Measurements from ENCODE around the gene BAG5. TPM values are rescaled to one million over a fixed set of nuclear protein-coding genes. Genes with fewer than 3 reads are reported as not detected.

The BAG5 gene
- total and polyA plus RNA-seq, 2 of the 8 experiments (the other 6 are each of a cell fraction or from before 2014, with no cell fraction given): 7.4 to 29.5 TPM

DNA sequence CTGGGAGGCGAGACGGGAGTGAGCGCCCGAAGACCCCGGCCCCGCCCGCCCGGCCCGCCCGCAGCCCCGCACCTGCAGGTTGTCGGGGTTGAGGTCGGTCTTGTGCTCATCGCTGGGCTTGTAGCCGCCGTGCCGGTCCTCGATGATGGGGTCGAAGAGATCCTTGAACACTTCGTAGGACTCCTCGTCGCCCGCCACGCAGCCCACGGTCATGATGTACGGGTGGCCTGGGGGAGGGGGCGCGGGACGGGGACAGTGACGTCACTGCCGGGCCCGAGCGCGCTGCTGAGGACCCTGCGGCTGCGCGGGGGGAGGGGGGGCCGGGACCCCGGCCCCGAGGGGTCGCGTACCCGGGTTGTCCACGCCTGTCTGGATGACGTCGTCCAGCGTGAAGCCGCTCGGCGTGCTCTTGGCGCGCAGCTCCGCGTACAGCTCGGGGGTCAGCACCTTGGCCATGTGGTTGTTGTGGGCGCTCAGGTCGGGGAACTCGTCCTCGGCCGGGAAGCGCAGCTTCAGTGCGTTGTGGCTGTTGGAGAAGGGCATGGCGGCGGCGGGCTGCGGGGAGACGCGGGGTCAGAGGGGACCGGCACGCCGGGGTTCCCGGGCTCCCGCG, 40.4 kb downstream of the BAG5 start (continued):
- TF ChIP-seq, protein P1, sequence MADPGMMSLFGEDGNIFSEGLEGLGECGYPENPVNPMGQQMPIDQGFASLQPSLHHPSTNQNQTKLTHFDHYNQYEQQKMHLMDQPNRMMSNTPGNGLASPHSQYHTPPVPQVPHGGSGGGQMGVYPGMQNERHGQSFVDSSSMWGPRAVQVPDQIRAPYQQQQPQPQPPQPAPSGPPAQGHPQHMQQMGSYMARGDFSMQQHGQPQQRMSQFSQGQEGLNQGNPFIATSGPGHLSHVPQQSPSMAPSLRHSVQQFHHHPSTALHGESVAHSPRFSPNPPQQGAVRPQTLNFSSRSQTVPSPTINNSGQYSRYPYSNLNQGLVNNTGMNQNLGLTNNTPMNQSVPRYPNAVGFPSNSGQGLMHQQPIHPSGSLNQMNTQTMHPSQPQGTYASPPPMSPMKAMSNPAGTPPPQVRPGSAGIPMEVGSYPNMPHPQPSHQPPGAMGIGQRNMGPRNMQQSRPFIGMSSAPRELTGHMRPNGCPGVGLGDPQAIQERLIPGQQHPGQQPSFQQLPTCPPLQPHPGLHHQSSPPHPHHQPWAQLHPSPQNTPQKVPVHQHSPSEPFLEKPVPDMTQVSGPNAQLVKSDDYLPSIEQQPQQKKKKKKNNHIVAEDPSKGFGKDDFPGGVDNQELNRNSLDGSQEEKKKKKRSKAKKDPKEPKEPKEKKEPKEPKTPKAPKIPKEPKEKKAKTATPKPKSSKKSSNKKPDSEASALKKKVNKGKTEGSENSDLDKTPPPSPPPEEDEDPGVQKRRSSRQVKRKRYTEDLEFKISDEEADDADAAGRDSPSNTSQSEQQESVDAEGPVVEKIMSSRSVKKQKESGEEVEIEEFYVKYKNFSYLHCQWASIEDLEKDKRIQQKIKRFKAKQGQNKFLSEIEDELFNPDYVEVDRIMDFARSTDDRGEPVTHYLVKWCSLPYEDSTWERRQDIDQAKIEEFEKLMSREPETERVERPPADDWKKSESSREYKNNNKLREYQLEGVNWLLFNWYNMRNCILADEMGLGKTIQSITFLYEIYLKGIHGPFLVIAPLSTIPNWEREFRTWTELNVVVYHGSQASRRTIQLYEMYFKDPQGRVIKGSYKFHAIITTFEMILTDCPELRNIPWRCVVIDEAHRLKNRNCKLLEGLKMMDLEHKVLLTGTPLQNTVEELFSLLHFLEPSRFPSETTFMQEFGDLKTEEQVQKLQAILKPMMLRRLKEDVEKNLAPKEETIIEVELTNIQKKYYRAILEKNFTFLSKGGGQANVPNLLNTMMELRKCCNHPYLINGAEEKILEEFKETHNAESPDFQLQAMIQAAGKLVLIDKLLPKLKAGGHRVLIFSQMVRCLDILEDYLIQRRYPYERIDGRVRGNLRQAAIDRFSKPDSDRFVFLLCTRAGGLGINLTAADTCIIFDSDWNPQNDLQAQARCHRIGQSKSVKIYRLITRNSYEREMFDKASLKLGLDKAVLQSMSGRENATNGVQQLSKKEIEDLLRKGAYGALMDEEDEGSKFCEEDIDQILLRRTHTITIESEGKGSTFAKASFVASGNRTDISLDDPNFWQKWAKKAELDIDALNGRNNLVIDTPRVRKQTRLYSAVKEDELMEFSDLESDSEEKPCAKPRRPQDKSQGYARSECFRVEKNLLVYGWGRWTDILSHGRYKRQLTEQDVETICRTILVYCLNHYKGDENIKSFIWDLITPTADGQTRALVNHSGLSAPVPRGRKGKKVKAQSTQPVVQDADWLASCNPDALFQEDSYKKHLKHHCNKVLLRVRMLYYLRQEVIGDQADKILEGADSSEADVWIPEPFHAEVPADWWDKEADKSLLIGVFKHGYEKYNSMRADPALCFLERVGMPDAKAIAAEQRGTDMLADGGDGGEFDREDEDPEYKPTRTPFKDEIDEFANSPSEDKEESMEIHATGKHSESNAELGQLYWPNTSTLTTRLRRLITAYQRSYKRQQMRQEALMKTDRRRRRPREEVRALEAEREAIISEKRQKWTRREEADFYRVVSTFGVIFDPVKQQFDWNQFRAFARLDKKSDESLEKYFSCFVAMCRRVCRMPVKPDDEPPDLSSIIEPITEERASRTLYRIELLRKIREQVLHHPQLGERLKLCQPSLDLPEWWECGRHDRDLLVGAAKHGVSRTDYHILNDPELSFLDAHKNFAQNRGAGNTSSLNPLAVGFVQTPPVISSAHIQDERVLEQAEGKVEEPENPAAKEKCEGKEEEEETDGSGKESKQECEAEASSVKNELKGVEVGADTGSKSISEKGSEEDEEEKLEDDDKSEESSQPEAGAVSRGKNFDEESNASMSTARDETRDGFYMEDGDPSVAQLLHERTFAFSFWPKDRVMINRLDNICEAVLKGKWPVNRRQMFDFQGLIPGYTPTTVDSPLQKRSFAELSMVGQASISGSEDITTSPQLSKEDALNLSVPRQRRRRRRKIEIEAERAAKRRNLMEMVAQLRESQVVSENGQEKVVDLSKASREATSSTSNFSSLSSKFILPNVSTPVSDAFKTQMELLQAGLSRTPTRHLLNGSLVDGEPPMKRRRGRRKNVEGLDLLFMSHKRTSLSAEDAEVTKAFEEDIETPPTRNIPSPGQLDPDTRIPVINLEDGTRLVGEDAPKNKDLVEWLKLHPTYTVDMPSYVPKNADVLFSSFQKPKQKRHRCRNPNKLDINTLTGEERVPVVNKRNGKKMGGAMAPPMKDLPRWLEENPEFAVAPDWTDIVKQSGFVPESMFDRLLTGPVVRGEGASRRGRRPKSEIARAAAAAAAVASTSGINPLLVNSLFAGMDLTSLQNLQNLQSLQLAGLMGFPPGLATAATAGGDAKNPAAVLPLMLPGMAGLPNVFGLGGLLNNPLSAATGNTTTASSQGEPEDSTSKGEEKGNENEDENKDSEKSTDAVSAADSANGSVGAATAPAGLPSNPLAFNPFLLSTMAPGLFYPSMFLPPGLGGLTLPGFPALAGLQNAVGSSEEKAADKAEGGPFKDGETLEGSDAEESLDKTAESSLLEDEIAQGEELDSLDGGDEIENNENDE (IDR thresholded peaks at IDR 0.05; ENCODE audit: insufficient replicate concordance, low read length): no peak
- TF ChIP-seq TBP (IDR thresholded peaks at IDR 0.05; ENCODE audit: low read depth, low read length): no peak
- no peak for TF ChIP-seq ASH2L (IDR thresholded peaks at IDR 0.05; ENCODE audit: low read length)
- peak; percentile 18; the same call in 1 of the 2 replicates for TF ChIP-seq NRF1 (IDR thresholded peaks at IDR 0.05; ENCODE audit: low read depth, low read length)
- no peak; a peak in 1 of 4 replicates for TF ChIP-seq SIN3A (conservative IDR thresholded peaks at IDR 0.05 in 1 of 2, IDR thresholded peaks at IDR 0.05 in 1 of 2; ENCODE audit: low read depth in 1 of 2, low read length in 2 of 2)
- TF ChIP-seq SIRT6 (IDR thresholded peaks at IDR 0.05; ENCODE audit: low read length): no peak
- no peak for TF ChIP-seq HDAC6 (IDR thresholded peaks at IDR 0.05; ENCODE audit: low read depth, low read length)
- peak; percentile 6 for TF ChIP-seq KDM4A (IDR thresholded peaks at IDR 0.05; ENCODE audit: low read depth, low read length, severe bottlenecking)
- TF ChIP-seq CREB1 (IDR thresholded peaks at IDR 0.05): peak; percentile 83
- TF ChIP-seq JUN (IDR thresholded peaks at IDR 0.05; ENCODE audit: low read depth, low read length): no peak
- no peak for TF ChIP-seq SP1 (IDR thresholded peaks at IDR 0.05; ENCODE audit: low read depth, low read length)

Data from H1 (cell line).